Measurements from ENCODE around the gene IER3. TPM values are rescaled to one million over a fixed set of nuclear protein-coding genes. Genes with fewer than 3 reads are reported as not detected.
A peak's percentile ranks its signal among the peaks of the same experiment; 100 is the strongest.

Gene IER3
- total and polyA plus RNA-seq, 2 of the 13 experiments (the other 11 are each of a cell fraction or from before 2014, with no cell fraction given): 51.1 to 131 TPM

GRCh38 chr6:30748851-30749540 lies 4.6 kb upstream of the IER3 start (continued):
- 0 out of 2 replicates have a peak, but pooled peaks have one; percentile 16 for TF ChIP-seq GMEB1 (CRISPR knock-in tag; IDR thresholded peaks at IDR 0.05; ENCODE audit: borderline replicate concordance)
- peak; percentile 73 for TF ChIP-seq JUND (CRISPR knock-in tag; IDR thresholded peaks at IDR 0.05)
- TF ChIP-seq ZNF331 (CRISPR knock-in tag; IDR thresholded peaks at IDR 0.05): 0 out of 2 replicates have a peak, but pooled peaks have one; percentile 19
- 0 out of 2 replicates have a peak, but pooled peaks have one; percentile 3 for TF ChIP-seq ZNF564 (CRISPR knock-in tag; IDR thresholded peaks at IDR 0.05)
- TF ChIP-seq PATZ1 (CRISPR knock-in tag; IDR thresholded peaks at IDR 0.05): peak; percentile 40
- TF ChIP-seq ZNF7 (CRISPR knock-in tag; IDR thresholded peaks at IDR 0.05): peak; percentile 41; the same call in 1 of the 2 replicates
- TF ChIP-seq ZNF619 (CRISPR knock-in tag; IDR thresholded peaks at IDR 0.05): peak; percentile 52; the same call in 1 of the 2 replicates
- no peak for TF ChIP-seq ZNF546 (CRISPR knock-in tag; conservative IDR thresholded peaks at IDR 0.05)
- no peak for TF ChIP-seq SOX13 (IDR thresholded peaks at IDR 0.05)
- TF ChIP-seq SOX13 (CRISPR knock-in tag; conservative IDR thresholded peaks at IDR 0.05 in 1 of 2, IDR thresholded peaks at IDR 0.05 in 1 of 2): peak in 1 of 2 experiments; percentile 38; a peak in 2 of 4 replicates
- peak; percentile 20; the same call in 1 of the 2 replicates for TF ChIP-seq HOXA5 (CRISPR knock-in tag; IDR thresholded peaks at IDR 0.05)
- peak; percentile 33; the same call in 1 of the 2 replicates for TF ChIP-seq LBX2 (CRISPR knock-in tag; IDR thresholded peaks at IDR 0.05; ENCODE audit: borderline replicate concordance)
- TF ChIP-seq, protein P1, sequence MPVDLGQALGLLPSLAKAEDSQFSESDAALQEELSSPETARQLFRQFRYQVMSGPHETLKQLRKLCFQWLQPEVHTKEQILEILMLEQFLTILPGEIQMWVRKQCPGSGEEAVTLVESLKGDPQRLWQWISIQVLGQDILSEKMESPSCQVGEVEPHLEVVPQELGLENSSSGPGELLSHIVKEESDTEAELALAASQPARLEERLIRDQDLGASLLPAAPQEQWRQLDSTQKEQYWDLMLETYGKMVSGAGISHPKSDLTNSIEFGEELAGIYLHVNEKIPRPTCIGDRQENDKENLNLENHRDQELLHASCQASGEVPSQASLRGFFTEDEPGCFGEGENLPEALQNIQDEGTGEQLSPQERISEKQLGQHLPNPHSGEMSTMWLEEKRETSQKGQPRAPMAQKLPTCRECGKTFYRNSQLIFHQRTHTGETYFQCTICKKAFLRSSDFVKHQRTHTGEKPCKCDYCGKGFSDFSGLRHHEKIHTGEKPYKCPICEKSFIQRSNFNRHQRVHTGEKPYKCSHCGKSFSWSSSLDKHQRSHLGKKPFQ (CRISPR knock-in tag; IDR thresholded peaks at IDR 0.05; ENCODE audit: insufficient replicate concordance): peak; percentile 22
- peak; percentile 15; the same call in 1 of the 2 replicates for TF ChIP-seq KDM4B (CRISPR knock-in tag; IDR thresholded peaks at IDR 0.05)
- TF ChIP-seq RELA (CRISPR knock-in tag; IDR thresholded peaks at IDR 0.05): no peak
- peak; percentile 92 for TF ChIP-seq MED1 (CRISPR knock-in tag; IDR thresholded peaks at IDR 0.05)
